GM12878 (cell line): ENCODE measurements around the gene ZCCHC4. TPM values are rescaled to one million over a fixed set of nuclear protein-coding genes. Genes with fewer than 3 reads are reported as not detected.

Experiments
- ATAC-seq: fragments of 200-7000 bp; cut with Tn5 transposase; 3 replicates; pipeline ENCODE4 v1.9.1; 2020; ENCODE audit warnings: mild to moderate bottlenecking, moderate library complexity
- BruUV-seq: library from RNA; stranded (reverse); fragments of 400-500 nt; replicated peaks from 2 replicates; lab custom pipeline; 2021; lab: Mats Ljungman, UMichigan
- CTCF ChIA-PET: fragments of 300-600 bp; sonication (Branson Sonifier 250); formaldehyde crosslinking; extraction: SDS; loops from one replicate; lab custom pipeline; 2021; ENCODE audit warnings: inconsistent platforms; lab: Yijun Ruan, JAX
- POLR2A ChIA-PET: fragments of 350-600 bp; formaldehyde crosslinking; extraction: SDS; loops from one replicate; lab custom pipeline; 2021; ENCODE audit warnings: inconsistent platforms; lab: Charles Lee
- RAD21 ChIA-PET: fragments of 300-600 bp; sonication (Branson Sonifier 250); formaldehyde crosslinking; loops from one replicate; lab custom pipeline; 2023; ENCODE audit warnings: antibody characterized with exemption; ENCODE audit not compliant: unreplicated experiment; lab: Charles Lee
- SMC1A ChIA-PET: fragments of 300-600 bp; sonication (Branson Sonifier 250); formaldehyde crosslinking; loops from one replicate; lab custom pipeline; 2023; ENCODE audit not compliant: unreplicated experiment, uncharacterized antibody; lab: Charles Lee
- DNase-seq: peaks from one replicate; pipeline ENCODE4 v3.0.0-alpha.2; 2011; ENCODE audit warnings: low read depth, low spot score
- FAIRE-seq: peaks from 3 replicates; lab custom pipeline; 2011; peaks lifted over from hg19 to GRCh38; lab: Jason Lieb, UNC
- H2AFZ ChIP-seq: 2 replicates; pipeline ENCODE4 v1.6.0; 2011; ENCODE audit warnings: low read depth, low read length, control low read depth; ENCODE audit not compliant: control insufficient read depth
- H3K27ac ChIP-seq: 2 replicates; pipeline ENCODE4 v1.5.1; 2011; ENCODE audit warnings: control low read depth; ENCODE audit not compliant: control insufficient read depth, insufficient read depth
- H3K27me3 ChIP-seq, 2 experiments: replicated peaks in 1 of 2; 2 replicates each; pipeline versions ENCODE4 v1.6.0 to v1.6.1; 2011; ENCODE audit warnings: low read length in 1 of 2; ENCODE audit not compliant: control insufficient read depth in 2 of 2, insufficient read depth in 2 of 2
- H3K36me3 ChIP-seq, 2 experiments: 2 replicates each; pipeline ENCODE4 v1.5.1; 2011; ENCODE audit warnings: low read length in 1 of 2; ENCODE audit not compliant: control insufficient read depth in 2 of 2, insufficient read depth in 2 of 2
- H3K4me1 ChIP-seq: 2 replicates; pipeline ENCODE4 v1.6.1; 2011; ENCODE audit warnings: mild to moderate bottlenecking, low read length, moderate library complexity, mixed read lengths; ENCODE audit not compliant: control insufficient read depth, insufficient read depth
- H3K4me2 ChIP-seq: 2 replicates; pipeline ENCODE4 v1.6.0; 2011; ENCODE audit warnings: control low read depth; ENCODE audit not compliant: control insufficient read depth, insufficient read depth
- H3K4me3 ChIP-seq: fragments of 200-600 bp; sonication (generic); 2 replicates; pipeline ENCODE4 v1.5.1; 2016
- H3K79me2 ChIP-seq: 2 replicates; pipeline ENCODE4 v1.6.0; 2011; ENCODE audit warnings: low read length; ENCODE audit not compliant: control insufficient read depth, insufficient read depth
- H3K9ac ChIP-seq: 2 replicates; pipeline ENCODE4 v1.8.0; 2011; ENCODE audit warnings: low read length, control low read depth, mixed read lengths; ENCODE audit not compliant: control insufficient read depth, insufficient read depth
- H3K9me3 ChIP-seq: replicated peaks from 3 replicates; pipeline ENCODE4 v1.5.1; 2011; ENCODE audit warnings: mild to moderate bottlenecking, low read length; ENCODE audit not compliant: control insufficient read depth, insufficient read depth
- H4K20me1 ChIP-seq: 2 replicates; pipeline ENCODE4 v1.6.0; 2011; ENCODE audit not compliant: control insufficient read depth, insufficient read depth
- ESRRA ChIP-seq: IDR thresholded peaks from 2 replicates; pipeline ENCODE4 v1.6.1; 2012; ENCODE audit warnings: mild to moderate bottlenecking, low read length, improper control_type of control experiment
- ZNF592 ChIP-seq: fragments of 450-650 bp; IDR thresholded peaks from 2 replicates; pipeline ENCODE4 v1.6.1; 2017; ENCODE audit warnings: mild to moderate bottlenecking, moderate library complexity
- WGBS: methylation state at CpG from one replicate; pipeline ENCODE4 v1.1.6; 2016; ENCODE audit warnings: low lambda C conversion rate; ENCODE audit not compliant: insufficient replicate concordance, insufficient coverage; ENCODE audit errors: missing lambda C conversion rate; 5-methylcytosine and 5-hydroxymethylcytosine counted together
- in situ Hi-C: fragments of 300-500 bp; cut with MboI; formaldehyde crosslinking; loops from 9 replicates; pipeline ENCODE4 v1.14.3; 2018; ENCODE audit warnings: mixed read lengths
- intact Hi-C: fragments of 100-400 bp; cut with micrococcal nuclease; formaldehyde crosslinking; loops from one replicate; pipeline ENCODE4 v1.14.2; 2022; ENCODE audit not compliant: unreplicated experiment
- polyA plus RNA-seq, 11 experiments: library from polyadenylated mRNA; depleted of rRNA in 4 of 11; unstranded in 6 of 11; stranded (reverse) in 5 of 11; fragments of >200 nt; fragmentation: Nextera tagmentation in 4 of 11; fragmentation: Illumina TruSeq in 1 of 11; extraction: Ambion mirVana in 4 of 11; extraction: Trizol in 1 of 11; gene quantifications; 1 replicate in 1 of 11; 2 replicates in 10 of 11; pipeline versions ENCODE4 v1.2.1 to v1.2.3, GENCODE V29; 2011 to 2016; ENCODE audit warnings: inconsistent platforms in 2 of 11, missing spikeins in 2 of 11, low read depth in 1 of 11
- total RNA-seq, 4 experiments: library from RNA; depleted of rRNA in 3 of 4; stranded (reverse); fragments of >200 nt in 3 of 4; fragmentation: Illumina TruSeq in 1 of 4; extraction: Trizol in 1 of 4; gene quantifications; 2 replicates each; pipeline versions ENCODE4 v1.2.1 to v1.2.3, GENCODE V29; 2013 to 2021

ZCCHC4 gene
- total and polyA plus RNA-seq, 10 of the 15 experiments (the other 5 are each of a cell fraction or from before 2014, with no cell fraction given): 3.2 to 17.7 (median 12.7) TPM

DNA sequence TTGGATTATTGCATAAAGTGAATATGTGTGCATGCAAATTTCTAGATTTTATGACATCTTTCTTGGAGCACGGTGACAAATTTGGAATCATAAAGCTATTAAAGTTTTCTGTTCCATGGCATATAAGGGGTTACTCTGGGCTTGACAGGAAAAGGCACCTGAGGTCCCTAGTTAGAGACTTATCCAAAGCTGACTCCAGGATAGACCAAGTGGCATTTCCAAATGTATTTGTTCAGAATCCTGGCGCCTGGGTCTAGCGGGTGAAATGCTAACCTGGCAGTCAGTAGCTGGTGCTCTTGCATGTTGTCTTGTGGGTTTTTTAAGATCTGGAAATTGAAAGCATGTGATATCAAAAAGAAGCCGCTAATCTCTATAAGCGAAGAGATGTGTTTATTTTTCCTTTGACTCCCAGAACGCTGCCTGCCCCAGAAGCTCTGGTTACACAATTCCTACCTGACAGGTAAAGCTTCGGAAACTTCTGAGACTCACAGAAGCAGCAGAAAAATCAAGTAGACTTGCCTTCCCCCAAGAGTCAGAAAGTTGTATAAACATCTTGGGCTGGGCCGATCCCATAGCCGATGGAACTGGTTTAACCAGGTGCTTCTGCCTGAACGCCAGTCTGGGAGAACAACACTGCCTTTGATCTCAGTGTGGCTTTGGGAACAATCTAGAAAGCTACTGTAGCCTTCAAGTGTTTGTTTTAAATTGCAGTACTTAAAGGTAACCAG lies 12.9 kb upstream of the ZCCHC4 start:
- in situ Hi-C loops: no loop called here
- H3K9me3 ChIP-seq: no peaks in the 10 kb centered on the region
- no peaks in the 10 kb centered on the region for H3K4me1 ChIP-seq
- ChIA-PET RAD21 (no interaction called here), POLR2A (no interaction called here), CTCF (interaction anchor here (0.7 to 2.4 kb wide), 2 partner anchors 12 to 13 kb away, joined by 3 to 11 read pairs; partner anchors contain the start of gene ZCCHC4), SMC1A (interaction anchor here (0.8 to 1.3 kb wide), 2 partner anchors 12 to 100 kb away, joined by 3 read pairs; no protein-coding TSS in a partner anchor)
- BruUV-seq: no TSS peak
- no peak overlapping the region for H3K4me2 ChIP-seq
- intact Hi-C loops: no loop called here
- no peaks in the 10 kb centered on the region for H3K27me3 ChIP-seq
- no peaks in the 10 kb centered on the region for H3K79me2 ChIP-seq
- 83% methylated on average over 10 of the region's 10 CpGs for WGBS
- FAIRE-seq (no peak), ATAC-seq (no peak), DNase-seq (no peak)
- no peaks in the 10 kb centered on the region for H3K36me3 ChIP-seq
- H3K9ac ChIP-seq: no peak overlapping the region
- H4K20me1 ChIP-seq: no peaks in the 10 kb centered on the region
- H3K4me3 ChIP-seq: no peak overlapping the region
- no peak for TF ChIP-seq ZNF592
- TF ChIP-seq ESRRA: no peak
- H3K27ac ChIP-seq: no peak overlapping the region
- no peak overlapping the region for H2AFZ ChIP-seq
